SK-N-SH treated with all-trans-retinoic acid at 6 μM for 48 hours (cell line): ENCODE measurements around the gene SLC50A1.
"Not testable (repeated sequence)": the region's sequence is repeated elsewhere in the genome, so short reads cannot be mapped to it uniquely, and the experiment has no call there.

Experiments used
- ATAC-seq: fragments of 200-7000 bp; cut with Tn5 transposase; 3 replicates; pipeline ENCODE4 v1.9.1; 2020; ENCODE audit warnings: mild to moderate bottlenecking, moderate library complexity
- BACH2 ChIP-seq: fragments of 250-450 bp; sonication (Bioruptor Pico); IDR thresholded peaks from 2 replicates; pipeline ENCODE4 v1.9.0; 2021; ENCODE audit warnings: mild to moderate bottlenecking, borderline replicate concordance
- CSRNP3 ChIP-seq: fragments of 250-450 bp; sonication (Bioruptor Pico); IDR thresholded peaks from 2 replicates; pipeline ENCODE4 v1.5.1; 2021; ENCODE audit warnings: mild to moderate bottlenecking, moderate library complexity
- ESRRG ChIP-seq: fragments of 250-450 bp; sonication (Bioruptor Pico); IDR thresholded peaks from 2 replicates; pipeline ENCODE4 v1.6.1; 2021; ENCODE audit warnings: mild to moderate bottlenecking
- ISL1 ChIP-seq: fragments of 250-450 bp; sonication (Bioruptor Pico); IDR thresholded peaks from 2 replicates; pipeline ENCODE4 v2.1.2; 2022; ENCODE audit warnings: mild to moderate bottlenecking, moderate library complexity
- OSR1 ChIP-seq: fragments of 250-450 bp; sonication (Bioruptor Pico); IDR thresholded peaks from 2 replicates; pipeline ENCODE4 v1.8.0; 2022; ENCODE audit warnings: moderate library complexity, mild to moderate bottlenecking, inconsistent platforms
- PATZ1 ChIP-seq: fragments of 250-450 bp; sonication (Bioruptor Pico); IDR thresholded peaks from 2 replicates; pipeline ENCODE4 v1.8.0; 2020; ENCODE audit warnings: mild to moderate bottlenecking, moderate library complexity, borderline replicate concordance
- POU6F1 ChIP-seq: fragments of 250-450 bp; sonication (Bioruptor Pico); IDR thresholded peaks from 2 replicates; pipeline ENCODE4 v1.8.0; 2021; ENCODE audit warnings: low read depth, mild to moderate bottlenecking, moderate library complexity, borderline replicate concordance
- PPARA ChIP-seq: fragments of 250-450 bp; sonication (Bioruptor Pico); IDR thresholded peaks from 2 replicates; pipeline ENCODE4 v1.5.0; 2020; ENCODE audit warnings: mild to moderate bottlenecking, borderline replicate concordance
- RARB ChIP-seq: fragments of 250-450 bp; sonication (Bioruptor Pico); IDR thresholded peaks from 2 replicates; pipeline ENCODE4 v1.8.0; 2021; ENCODE audit warnings: mild to moderate bottlenecking, moderate library complexity
- SNAI2 ChIP-seq: fragments of 250-450 bp; sonication (Bioruptor Pico); IDR thresholded peaks from 2 replicates; pipeline ENCODE4 v1.5.0; 2020; ENCODE audit warnings: mild to moderate bottlenecking, moderate library complexity
- TOX ChIP-seq: fragments of 250-450 bp; sonication (Bioruptor Pico); IDR thresholded peaks from 2 replicates; pipeline ENCODE4 v1.8.0; 2021; ENCODE audit warnings: mild to moderate bottlenecking, moderate library complexity, borderline replicate concordance
- TSHZ2 ChIP-seq: fragments of 250-450 bp; sonication (Bioruptor Pico); IDR thresholded peaks from 2 replicates; pipeline ENCODE4 v1.5.0; 2020; ENCODE audit warnings: mild to moderate bottlenecking, moderate library complexity
- ZC3H10 ChIP-seq: fragments of 250-450 bp; sonication (Bioruptor Pico); IDR thresholded peaks from 2 replicates; pipeline ENCODE4 v1.5.1; 2021; ENCODE audit warnings: mild to moderate bottlenecking, moderate library complexity
- ZFP3 ChIP-seq: fragments of 250-450 bp; sonication (Bioruptor Pico); IDR thresholded peaks from 2 replicates; pipeline ENCODE4 v1.5.0; 2020; ENCODE audit warnings: mild to moderate bottlenecking, moderate library complexity
- ZFP30 ChIP-seq: fragments of 450-650 bp; formaldehyde crosslinking; IDR thresholded peaks from 2 replicates; pipeline ENCODE4 v1.5.0; 2022; ENCODE audit warnings: mild to moderate bottlenecking, moderate library complexity
- ZNF565 ChIP-seq: fragments of 450-650 bp; formaldehyde crosslinking; conservative IDR thresholded peaks from 2 replicates; pipeline ENCODE4 v1.5.0; 2020; ENCODE audit warnings: low read depth, mild to moderate bottlenecking, moderate library complexity
- ZNF70 ChIP-seq: fragments of 450-650 bp; formaldehyde crosslinking; IDR thresholded peaks from 2 replicates; pipeline ENCODE4 v1.5.0; 2020; ENCODE audit warnings: mild to moderate bottlenecking, moderate library complexity
- ZNF8 ChIP-seq: fragments of 450-650 bp; formaldehyde crosslinking; IDR thresholded peaks from 2 replicates; pipeline ENCODE4 v1.5.0; 2020; ENCODE audit warnings: mild to moderate bottlenecking, moderate library complexity

The SLC50A1 gene

GRCh38 chr1:155166051-155166470 is 30.4 kb downstream of the SLC50A1 start:
- TF ChIP-seq TOX (CRISPR knock-in tag): no peak
- no peak for TF ChIP-seq PATZ1 (CRISPR knock-in tag)
- no peak for TF ChIP-seq ZFP30 (CRISPR knock-in tag)
- no peak for TF ChIP-seq ZFP3 (CRISPR knock-in tag)
- no peak for TF ChIP-seq ZNF8 (CRISPR knock-in tag)
- TF ChIP-seq ZC3H10 (CRISPR knock-in tag): no peak
- no peak for TF ChIP-seq PPARA (CRISPR knock-in tag)
- TF ChIP-seq ZNF70 (CRISPR knock-in tag): no peak
- no peak for TF ChIP-seq ISL1 (CRISPR knock-in tag)
- no peak for ATAC-seq

GRCh38 chr1:155166471-155167165 is 31.0 kb downstream of the SLC50A1 start:
- no peak for ATAC-seq

GRCh38 chr1:155167166-155168104 is 31.8 kb downstream of the SLC50A1 start:
- ATAC-seq: peak; percentile 91
- TF ChIP-seq ZFP30 (CRISPR knock-in tag) (no peak), POU6F1 (CRISPR knock-in tag) (no peak), TSHZ2 (CRISPR knock-in tag) (0 out of 2 replicates have a peak, but pooled peaks have one; percentile 33), ESRRG (CRISPR knock-in tag) (no peak), ZFP3 (CRISPR knock-in tag) (no peak), OSR1 (CRISPR knock-in tag) (no peak)

More at GRCh38 chr1:155166471-155167165, 31.0 kb downstream of the SLC50A1 start:
- TF ChIP-seq BACH2 (CRISPR knock-in tag): no peak
- TF ChIP-seq PPARA (CRISPR knock-in tag): no peak
- TF ChIP-seq ISL1 (CRISPR knock-in tag): no peak
- no peak for TF ChIP-seq ZNF8 (CRISPR knock-in tag)
- TF ChIP-seq RARB (CRISPR knock-in tag): no peak
- no peak for TF ChIP-seq POU6F1 (CRISPR knock-in tag)
- no peak for TF ChIP-seq ZNF565 (CRISPR knock-in tag)
- no peak for TF ChIP-seq ZC3H10 (CRISPR knock-in tag)
- TF ChIP-seq SNAI2: no peak
- no peak for TF ChIP-seq TOX (CRISPR knock-in tag)
- no peak for TF ChIP-seq CSRNP3 (CRISPR knock-in tag)
- TF ChIP-seq PATZ1 (CRISPR knock-in tag): no peak

GRCh38 chr1:155168105-155168445 is 32.4 kb downstream of the SLC50A1 start:
- not testable (repeated sequence) for ATAC-seq
